Epithelial cell of proximal tubule (primary cell): ENCODE results near the gene LRRFIP2. TPM values are rescaled to one million over a fixed set of nuclear protein-coding genes. Genes with fewer than 3 reads are reported as not detected.

Experiments
- DNase-seq: peaks from one replicate; pipeline ENCODE4 v3.0.0-alpha.2; 2011; ENCODE audit warnings: low read depth
- H3K4me3 ChIP-seq: 2 replicates; pipeline ENCODE4 v1.5.1; 2011; ENCODE audit warnings: low read depth, mild to moderate bottlenecking, low read length
- CTCF ChIP-seq: conservative IDR thresholded peaks from 2 replicates; pipeline ENCODE4 v1.5.1; 2012; ENCODE audit warnings: low read depth, mild to moderate bottlenecking, low read length
- total RNA-seq: library from RNA; depleted of rRNA; stranded (reverse); fragments of >200 nt; gene quantifications from 2 replicates; pipeline ENCODE4 v1.2.3, GENCODE V29; 2015

The LRRFIP2 gene
- total RNA-seq, 1 donor from 2014 or later, result 69.6 TPM

GRCh38 chr3:37171144-37171543 lies 3.2 kb downstream of the LRRFIP2 start:
- DNase-seq, result no peak
- H3K4me3 ChIP-seq, result no peak overlapping the region
- TF ChIP-seq CTCF, result no peak

GRCh38 chr3:37170513-37170912 lies 3.9 kb downstream of the LRRFIP2 start:
- no peak for TF ChIP-seq CTCF
- no peak overlapping the region for H3K4me3 ChIP-seq
- DNase-seq, result no peak

GRCh38 chr3:37170060-37170459 lies 4.3 kb downstream of the LRRFIP2 start:
- H3K4me3 ChIP-seq, result no peak overlapping the region
- no peak for DNase-seq
- no peak for TF ChIP-seq CTCF

- no peak for DNase-seq
- no peak overlapping the region for H3K4me3 ChIP-seq
- no peak for TF ChIP-seq CTCF
Observed at GRCh38 chr3:37168896-37169295, 5.5 kb downstream of the LRRFIP2 start.

- TF ChIP-seq CTCF, result no peak
- DNase-seq, result no peak
- no peak overlapping the region for H3K4me3 ChIP-seq
Observed at GRCh38 chr3:37163262-37164015, 10.9 kb downstream of the LRRFIP2 start.

GRCh38 chr3:37162501-37163245 lies 11.7 kb downstream of the LRRFIP2 start:
- TF ChIP-seq CTCF, result no peak
- no peak overlapping the region for H3K4me3 ChIP-seq
- no peak for DNase-seq

GRCh38 chr3:37161351-37161750 lies 13.0 kb downstream of the LRRFIP2 start:
- H3K4me3 ChIP-seq, result no peak overlapping the region
- DNase-seq, result no peak
- no peak for TF ChIP-seq CTCF
